ENCODE measurements around the gene PCSK6. TPM values are rescaled to one million over a fixed set of nuclear protein-coding genes. Genes with fewer than 3 reads are reported as not detected.
A peak's percentile ranks its signal among the peaks of the same experiment; 100 is the strongest.

PCSK6 gene
- total and polyA plus RNA-seq, 2 of the 8 experiments (the other 6 are each of a cell fraction or from before 2014, with no cell fraction given) = 1.9 to 4.0 TPM

- Histone ChIP-seq H3K4me3 (ENCODE audit: extremely low read depth in 1 of 4, insufficient read depth in 2 of 4, low read depth in 3 of 4, low read length in 4 of 4) (peak overlapping the region in 2 of 4 experiments; percentile 93 to 94; a peak in 1 of 8 replicates), H4K20me1 (replicated peaks in 1 of 2; ENCODE audit: control insufficient read depth in 1 of 2, insufficient read depth in 2 of 2, low read length in 2 of 2) (peaks cover 7 to 11% of the 10 kb centered on the region in 2 experiments), H3K56ac (replicated peaks; ENCODE audit: insufficient read length, low read depth, low read length) (no peak overlapping the region), H3K4me1 (replicated peaks in 1 of 4; ENCODE audit: control insufficient read depth in 3 of 4, insufficient read depth in 4 of 4, low read length in 3 of 4) (peaks cover 3 to 5% (median 4%) of the 10 kb centered on the region in 4 experiments; a peak in 4 of 7 replicates), H3K18ac (ENCODE audit: extremely low read depth, low read length) (no peak overlapping the region), H2BK12ac (ENCODE audit: low read depth, low read length) (no peak overlapping the region), H4K91ac (replicated peaks; ENCODE audit: insufficient read length, low read length) (no peak overlapping the region), H2BK15ac (ENCODE audit: low read length) (no peak overlapping the region), H2BK20ac (ENCODE audit: low read length) (no peak overlapping the region), H3K36me3 (ENCODE audit: control insufficient read depth in 2 of 4, insufficient read depth in 4 of 4, low read length in 3 of 4) (no peaks in the 10 kb centered on the region; a peak in 2 of 8 replicates), H2AK5ac (ENCODE audit: low read depth, low read length) (no peak overlapping the region), H3K23ac (ENCODE audit: insufficient read length) (no peak overlapping the region), H3K79me1 (ENCODE audit: low read depth, low read length) (peaks cover 6% of the 10 kb centered on the region), H3K9me3 (ENCODE audit: insufficient read depth in 2 of 2, low read depth in 1 of 2, low read length in 1 of 2) (no peaks in the 10 kb centered on the region), H2AFZ (ENCODE audit: low read length) (no peak overlapping the region), H4K8ac (ENCODE audit: extremely low read depth, insufficient read depth, low read length) (no peak overlapping the region), H3K27ac (ENCODE audit: low read depth, low read length) (no peak overlapping the region), H3K27me3 (replicated peaks in 1 of 4; ENCODE audit: control insufficient read depth in 3 of 4, extremely low read depth in 1 of 4, insufficient read depth in 3 of 4, low read length in 3 of 4) (no peaks in the 10 kb centered on the region), H3K4ac (replicated peaks; ENCODE audit: insufficient read length, low read depth, low read length) (no peak overlapping the region), H3K4me2 (ENCODE audit: insufficient read depth in 1 of 2, low read depth in 2 of 2, low read length in 2 of 2) (peak overlapping the region in 1 of 2 experiments; percentile 72; a peak in 1 of 4 replicates), H3K9ac (replicated peaks in 1 of 4; ENCODE audit: extremely low read depth in 1 of 4, low read depth in 3 of 4, low read length in 3 of 4) (no peak overlapping the region), H3K79me2 (ENCODE audit: control insufficient read depth in 1 of 2, insufficient read depth in 2 of 2, low read length in 2 of 2) (peaks cover 25 to 31% of the 10 kb centered on the region in 2 experiments), H4K5ac (ENCODE audit: insufficient read length, low read depth, low read length) (no peak overlapping the region), H2BK120ac (replicated peaks; ENCODE audit: low read depth, low read length) (no peak overlapping the region), H3K23me2 (ENCODE audit: low read depth, low read length) (peaks cover 6% of the 10 kb centered on the region; the same call in 1 of the 2 replicates), H2BK5ac (ENCODE audit: low read depth, low read length) (no peak overlapping the region), H3K14ac (ENCODE audit: insufficient read length) (no peak overlapping the region)
- POLR2A ChIA-PET (ENCODE audit: partially characterized antibody) = interaction anchor here (0.7 to 1.1 kb wide), 2 partner anchors 10 to 340 kb away, joined by 3 to 4 read pairs; no protein-coding TSS in a partner anchor
- 88% methylated on average over 9 of the region's 9 CpGs; no CpG with 5 or more reads in 1 of the 2 experiments for WGBS, 2 experiments (ENCODE audit: extremely low coverage in 1 of 2, insufficient coverage in 1 of 2, insufficient read length in 1 of 2, insufficient replicate concordance in 2 of 2, low coverage in 1 of 2, low lambda C conversion rate in 2 of 2, missing lambda C conversion rate in 1 of 2)
- FAIRE-seq (no peak), DNase-seq (ENCODE audit: low read depth in 1 of 2, low spot score in 2 of 2) (no peak)
- CTCF ChIA-PET (ENCODE audit: partially characterized antibody) = interaction anchor here (0.6 to 2.4 kb wide), 8 partner anchors 7 to 345 kb away, joined by 3 to 15 read pairs (median 6); no protein-coding TSS in a partner anchor
- no peak for TF ChIP-seq KDM1A (IDR thresholded peaks at IDR 0.05; ENCODE audit: borderline replicate concordance, low read length)
- no peak for TF ChIP-seq GABPA (IDR thresholded peaks at IDR 0.05; ENCODE audit: borderline replicate concordance, insufficient read depth, low read length)
- TF ChIP-seq ATF2 (IDR thresholded peaks at IDR 0.05; ENCODE audit: low read length) = no peak
- no peak for TF ChIP-seq TEAD4 (IDR thresholded peaks at IDR 0.05; ENCODE audit: low read depth, low read length)
- no peak for TF ChIP-seq YY1 (IDR thresholded peaks at IDR 0.05; ENCODE audit: low read depth, low read length)
- no peak for TF ChIP-seq SP4 (IDR thresholded peaks at IDR 0.05; ENCODE audit: low read length)
- TF ChIP-seq TAF1 (IDR thresholded peaks at IDR 0.05; ENCODE audit: low read depth, low read length) = no peak
- no peak for TF ChIP-seq RNF2 (IDR thresholded peaks at IDR 0.05; ENCODE audit: borderline replicate concordance, low read depth, low read length, missing control alignments, poor library complexity, severe bottlenecking)
- TF ChIP-seq KDM4A (IDR thresholded peaks at IDR 0.05; ENCODE audit: low read depth, low read length, severe bottlenecking) = no peak
These were observed 192.8 kb downstream of the PCSK6 start for GRCh38 chr15:101296418-101297405.

Data from H1 (cell line).